ENCODE data around the gene MYOF.
"Not testable (repeated sequence)": the region's sequence is repeated elsewhere in the genome, so short reads cannot be mapped to it uniquely, and the experiment has no call there.

Gene MYOF

DNA sequence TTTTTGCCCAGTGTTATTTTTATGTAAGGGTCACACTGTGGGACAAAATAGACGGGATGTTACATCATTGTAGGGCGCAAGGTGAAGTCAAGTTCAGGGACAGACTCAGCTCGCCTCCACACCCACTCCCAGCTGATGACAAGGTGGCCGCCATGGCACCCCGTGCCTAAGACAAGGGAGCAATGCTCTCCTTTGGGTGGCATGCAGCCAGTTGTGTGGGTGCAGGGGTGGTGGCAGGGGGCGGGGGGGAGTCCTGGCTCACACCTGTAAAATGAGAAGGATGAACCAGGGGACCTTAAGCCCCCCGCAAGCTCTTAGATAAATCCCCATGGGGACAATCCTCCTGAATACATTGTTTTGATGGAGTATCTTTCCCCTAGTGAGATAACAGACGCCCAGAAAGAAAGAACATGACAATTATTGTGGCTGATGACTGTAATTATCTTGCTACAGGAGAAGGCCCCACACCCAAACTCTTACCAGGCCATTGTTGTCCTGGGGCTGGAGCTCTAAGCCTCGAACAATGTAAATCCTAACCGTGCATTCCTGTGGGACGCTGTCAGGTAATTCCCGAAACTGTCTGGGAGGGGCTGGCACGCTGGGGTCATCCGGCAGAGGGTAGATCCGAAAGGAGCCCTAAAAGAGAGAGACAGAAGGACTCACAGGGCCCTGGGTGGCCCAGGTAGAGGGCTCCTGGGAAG lies 148.7 kb downstream of the MYOF start:
- TF ChIP-seq, protein P1, sequence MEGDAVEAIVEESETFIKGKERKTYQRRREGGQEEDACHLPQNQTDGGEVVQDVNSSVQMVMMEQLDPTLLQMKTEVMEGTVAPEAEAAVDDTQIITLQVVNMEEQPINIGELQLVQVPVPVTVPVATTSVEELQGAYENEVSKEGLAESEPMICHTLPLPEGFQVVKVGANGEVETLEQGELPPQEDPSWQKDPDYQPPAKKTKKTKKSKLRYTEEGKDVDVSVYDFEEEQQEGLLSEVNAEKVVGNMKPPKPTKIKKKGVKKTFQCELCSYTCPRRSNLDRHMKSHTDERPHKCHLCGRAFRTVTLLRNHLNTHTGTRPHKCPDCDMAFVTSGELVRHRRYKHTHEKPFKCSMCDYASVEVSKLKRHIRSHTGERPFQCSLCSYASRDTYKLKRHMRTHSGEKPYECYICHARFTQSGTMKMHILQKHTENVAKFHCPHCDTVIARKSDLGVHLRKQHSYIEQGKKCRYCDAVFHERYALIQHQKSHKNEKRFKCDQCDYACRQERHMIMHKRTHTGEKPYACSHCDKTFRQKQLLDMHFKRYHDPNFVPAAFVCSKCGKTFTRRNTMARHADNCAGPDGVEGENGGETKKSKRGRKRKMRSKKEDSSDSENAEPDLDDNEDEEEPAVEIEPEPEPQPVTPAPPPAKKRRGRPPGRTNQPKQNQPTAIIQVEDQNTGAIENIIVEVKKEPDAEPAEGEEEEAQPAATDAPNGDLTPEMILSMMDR (IDR thresholded peaks at IDR 0.05; ENCODE audit: low read depth, low read length) = no peak
- peak in 1 of 2 donors; percentile 39 for DNase-seq (ENCODE audit: low read depth in 2 of 2)
- no peak overlapping the region for H3K4me3 ChIP-seq (replicated peaks in 1 of 2; ENCODE audit: low read depth in 2 of 2, low read length in 2 of 2)

DNA sequence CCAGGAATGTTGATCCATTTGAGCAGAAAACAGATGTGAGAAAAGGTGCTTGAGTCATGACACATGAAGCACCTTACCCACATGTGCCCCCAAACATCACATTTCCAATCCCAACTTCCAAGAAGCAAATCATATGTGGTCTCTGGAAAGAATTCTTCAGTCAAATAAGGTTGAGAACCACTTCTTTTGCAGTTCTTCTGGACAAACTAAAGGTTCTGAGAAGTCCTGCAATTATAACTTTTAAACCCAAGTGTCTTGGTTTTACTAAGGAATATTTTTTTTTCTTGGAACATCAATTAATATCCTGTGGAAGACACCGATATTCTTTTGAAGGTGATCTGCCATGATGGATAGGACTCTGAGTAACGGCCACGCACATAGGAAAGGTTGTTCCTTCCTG lies 151.3 kb downstream of the MYOF start:
- H3K4me3 ChIP-seq (replicated peaks in 1 of 2; ENCODE audit: low read depth in 2 of 2, low read length in 2 of 2) = no peak overlapping the region
- TF ChIP-seq, protein P1 (IDR thresholded peaks at IDR 0.05; ENCODE audit: low read depth, low read length) = no peak
- DNase-seq (ENCODE audit: low read depth in 2 of 2) = no peak

DNA sequence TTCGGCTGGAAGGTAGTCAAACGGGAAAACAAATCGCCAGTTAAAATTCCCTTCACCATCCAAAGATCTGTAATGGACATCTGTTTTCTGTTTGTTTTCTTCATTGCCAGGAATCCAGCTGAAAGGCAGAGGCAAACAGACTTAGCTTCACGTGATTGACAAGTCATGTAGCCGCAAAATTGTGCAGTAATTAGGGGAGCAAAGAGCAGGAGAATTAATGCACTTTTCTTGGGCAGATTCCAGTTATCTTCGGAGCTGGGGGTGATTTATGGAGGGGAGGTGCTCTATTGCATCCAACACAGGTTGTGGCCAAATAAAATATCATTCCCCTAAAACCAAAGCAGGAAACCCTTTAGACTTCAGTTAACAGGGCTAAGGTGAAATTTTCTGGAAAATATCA lies 162.2 kb downstream of the MYOF start:
- no peak for DNase-seq (ENCODE audit: low read depth in 2 of 2)
- no peak overlapping the region for H3K4me3 ChIP-seq (replicated peaks in 1 of 2; ENCODE audit: low read depth in 2 of 2, low read length in 2 of 2)
- TF ChIP-seq, protein P1 (IDR thresholded peaks at IDR 0.05; ENCODE audit: low read depth, low read length) = no peak

DNA sequence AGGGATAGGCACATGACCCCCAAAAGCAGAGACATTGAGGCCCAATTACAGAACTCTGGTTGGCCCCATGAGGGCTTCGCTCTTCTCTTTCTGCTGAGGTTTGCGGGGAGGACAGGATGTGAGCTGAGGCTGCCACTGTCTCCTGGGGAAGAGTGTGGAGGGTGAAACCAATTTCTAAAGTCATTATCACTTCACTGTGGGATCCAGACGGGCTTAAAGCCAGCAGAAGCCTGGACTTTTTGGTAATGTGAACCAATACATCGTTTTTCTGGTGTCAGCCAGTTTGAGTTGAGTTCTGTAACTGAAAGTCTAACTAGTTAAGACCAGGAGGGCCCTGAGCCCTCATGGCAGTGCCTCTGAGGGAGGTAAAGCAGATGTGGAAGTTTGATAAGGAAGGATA lies 163.0 kb downstream of the MYOF start:
- no peak overlapping the region for H3K4me3 ChIP-seq (replicated peaks in 1 of 2; ENCODE audit: low read depth in 2 of 2, low read length in 2 of 2)
- TF ChIP-seq, protein P1 (IDR thresholded peaks at IDR 0.05; ENCODE audit: low read depth, low read length) = no peak
- DNase-seq (ENCODE audit: low read depth in 2 of 2) = no peak

DNA sequence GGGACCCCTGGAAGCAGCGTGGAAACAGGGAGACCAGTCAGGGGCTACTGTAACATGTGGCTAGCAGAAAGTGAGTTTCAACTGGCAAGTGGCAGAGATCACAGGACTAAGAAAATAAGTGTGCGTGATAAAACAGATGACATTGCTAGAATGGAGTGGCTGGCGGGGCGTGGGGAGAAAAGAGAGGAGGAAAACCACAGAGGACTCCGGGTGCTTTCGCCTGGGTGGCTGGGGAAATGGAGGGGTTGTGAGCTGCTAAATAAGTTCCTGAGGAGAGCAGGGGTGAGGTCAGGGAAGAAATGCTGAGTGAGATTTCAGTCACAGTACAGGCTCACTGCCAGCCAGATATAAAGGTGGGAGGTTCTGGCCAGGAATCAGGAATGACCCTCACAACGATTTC lies 166.9 kb downstream of the MYOF start:
- TF ChIP-seq, protein P1 (IDR thresholded peaks at IDR 0.05; ENCODE audit: low read depth, low read length) = no peak
- peak in 1 of 2 donors; percentile 21 for DNase-seq (ENCODE audit: low read depth in 2 of 2)
- H3K4me3 ChIP-seq (replicated peaks in 1 of 2; ENCODE audit: low read depth in 2 of 2, low read length in 2 of 2) = no peak overlapping the region

DNA sequence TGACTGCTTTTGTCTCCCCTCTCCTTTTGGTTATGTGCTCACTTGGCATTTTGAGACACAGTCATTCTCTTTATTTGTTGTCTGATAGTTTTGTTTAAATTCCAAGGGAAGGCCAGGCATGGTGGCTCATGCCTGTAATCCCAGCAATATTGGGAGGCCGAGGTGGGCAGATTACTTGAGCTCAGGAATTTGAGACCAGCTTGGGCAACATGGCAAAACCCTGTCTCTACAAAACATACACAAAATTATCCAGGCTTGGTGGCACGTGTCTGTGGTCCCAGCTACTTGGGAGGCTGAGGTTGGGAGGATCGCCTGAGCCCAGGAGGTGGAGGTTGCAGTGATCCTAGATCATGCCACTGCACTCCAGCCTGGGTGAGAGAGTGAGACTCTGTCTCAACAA lies 167.5 kb downstream of the MYOF start:
- H3K4me3 ChIP-seq (replicated peaks in 1 of 2; ENCODE audit: low read depth in 2 of 2, low read length in 2 of 2); DNase-seq (ENCODE audit: low read depth in 2 of 2): not testable (repeated sequence)

DNA sequence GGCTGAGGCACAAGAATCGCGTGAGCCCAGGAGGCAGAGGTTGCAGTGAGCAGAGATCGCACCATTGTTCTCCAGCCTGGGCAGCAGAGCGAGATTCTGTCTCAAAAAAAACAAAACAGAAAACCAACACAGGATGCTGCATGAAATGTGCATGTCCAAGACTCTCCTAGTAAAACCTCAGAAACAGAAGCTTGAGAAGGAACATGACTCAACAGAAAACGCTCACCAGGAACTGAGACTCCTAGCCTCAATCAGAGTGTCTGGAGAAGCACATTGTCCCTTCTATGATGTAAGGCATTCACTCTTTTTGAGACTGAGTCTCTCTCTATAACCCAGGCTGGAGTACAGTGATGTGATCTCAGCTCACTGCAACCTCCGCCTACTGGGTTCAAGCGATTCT lies 168.3 kb downstream of the MYOF start:
- peak in 1 of 2 donors; percentile 38 for DNase-seq (ENCODE audit: low read depth in 2 of 2)
- H3K4me3 ChIP-seq (replicated peaks in 1 of 2; ENCODE audit: low read depth in 2 of 2, low read length in 2 of 2) = no peak overlapping the region
- TF ChIP-seq, protein P1 (IDR thresholded peaks at IDR 0.05; ENCODE audit: low read depth, low read length) = no peak
